Measurements from ENCODE around the gene CAMKMT. TPM values are rescaled to one million over a fixed set of nuclear protein-coding genes. Genes with fewer than 3 reads are reported as not detected.
A peak's percentile ranks its signal among the peaks of the same experiment; 100 is the strongest.

The CAMKMT gene
- total and polyA plus RNA-seq, 9 of the 15 experiments (the other 6 are each of a cell fraction or from before 2014, with no cell fraction given), result 1.6 to 15.3 (median 7.4) TPM

DNA sequence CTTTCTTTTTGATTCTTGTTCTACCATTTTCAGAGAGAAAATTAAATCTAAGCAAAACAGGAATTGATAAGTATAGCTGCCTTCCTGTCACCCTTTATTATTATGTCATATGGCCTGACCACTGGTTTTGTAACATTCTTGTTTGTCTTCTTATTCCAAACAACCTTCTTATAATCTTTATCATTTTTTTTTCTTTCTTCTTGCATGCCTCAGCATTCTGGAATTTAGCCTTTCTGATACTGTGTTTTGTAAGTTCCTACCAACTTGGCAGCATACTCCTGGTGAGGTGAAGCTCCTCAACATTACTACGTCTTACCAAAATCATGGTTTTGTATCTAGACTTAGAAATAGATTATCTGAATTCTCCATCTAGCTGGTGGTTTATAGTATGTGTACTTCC is 199.2 kb downstream of the CAMKMT start:
- ATAC-seq, result no peak

GRCh38 chr2:44562737-44563136 is 201.0 kb downstream of the CAMKMT start:
- TF ChIP-seq PBX2 (CRISPR knock-in tag; IDR thresholded peaks at IDR 0.05; ENCODE audit: low read depth) (no peak), PBX2 (tag; conservative IDR thresholded peaks at IDR 0.05; ENCODE audit: low read depth) (no peak), CEBPB (tag; IDR thresholded peaks at IDR 0.05) (peak; percentile 51), CEBPG (CRISPR knock-in tag; IDR thresholded peaks at IDR 0.05) (no peak), CEBPG (tag; conservative IDR thresholded peaks at IDR 0.05 in 1 of 2, IDR thresholded peaks at IDR 0.05 in 1 of 2) (peak in 1 of 2 experiments; percentile 44; a peak in 1 of 4 replicates)
- no peaks in the 10 kb centered on the region for H3K27me3 ChIP-seq (ENCODE audit: control insufficient read depth in 2 of 2, insufficient read depth in 2 of 2, low read length in 2 of 2)
- CTCF ChIA-PET (ENCODE audit: low intra/inter-chr PET ratio), result no interaction called here
- 47% methylated on average over 5 of the region's 5 CpGs for WGBS (ENCODE audit: insufficient coverage, low coverage, missing lambda C conversion rate)
- H3K27ac ChIP-seq (ENCODE audit: extremely low read depth, low read depth, low read length), result no peak overlapping the region
- FAIRE-seq (no peak), DNase-seq (ENCODE audit: extremely low read depth in 1 of 4, low spot score in 3 of 4) (no peak), ATAC-seq (no peak)
- POLR2A ChIA-PET, result interaction anchor here (0.6 kb wide), 1 partner anchor 1301 kb away, joined by 3 read pairs; no protein-coding TSS in a partner anchor
- H3K9me3 ChIP-seq (replicated peaks; ENCODE audit: control insufficient read depth, insufficient read depth, low read depth, low read length), result no peaks in the 10 kb centered on the region
- in situ Hi-C loops (cut with MboI), result no loop called here
- H3K4me2 ChIP-seq (ENCODE audit: insufficient read depth, low read length), result no peak overlapping the region
- H3K36me3 ChIP-seq (ENCODE audit: control insufficient read depth, insufficient read depth, low read length), result no peaks in the 10 kb centered on the region
- no peaks in the 10 kb centered on the region for H3K79me2 ChIP-seq (ENCODE audit: control insufficient read depth, insufficient read depth, low read length)
- no peak overlapping the region for H3K9ac ChIP-seq (ENCODE audit: insufficient read depth in 1 of 2, low read depth in 2 of 2, low read length in 2 of 2)
- no peak overlapping the region for H2AFZ ChIP-seq (ENCODE audit: low read depth, low read length)
- H3K9me1 ChIP-seq (ENCODE audit: control insufficient read depth, insufficient read depth, low read length), result no peaks in the 10 kb centered on the region
- H3K4me3 ChIP-seq, result no peak overlapping the region
- intact Hi-C loops (cut with micrococcal nuclease), result no loop called here
- no TSS peak for BruUV-seq (replicated peaks)
- no peaks in the 10 kb centered on the region; a peak in 2 of 5 replicates for H3K4me1 ChIP-seq (replicated peaks in 1 of 2; ENCODE audit: control insufficient read depth in 2 of 2, insufficient read depth in 2 of 2, low read length in 2 of 2)
- no peaks in the 10 kb centered on the region for H4K20me1 ChIP-seq (replicated peaks; ENCODE audit: control insufficient read depth, insufficient read depth, low read length)

More for the DNA sequence above, 199.2 kb downstream of the CAMKMT start:
- Histone ChIP-seq H3K27me3 (ENCODE audit: control insufficient read depth in 2 of 2, insufficient read depth in 2 of 2, low read length in 2 of 2) (no peaks in the 10 kb centered on the region), H3K27ac (ENCODE audit: extremely low read depth, low read depth, low read length) (no peak overlapping the region), H3K4me2 (ENCODE audit: insufficient read depth, low read length) (no peak overlapping the region), H3K9me3 (replicated peaks; ENCODE audit: control insufficient read depth, insufficient read depth, low read depth, low read length) (no peaks in the 10 kb centered on the region), H4K20me1 (replicated peaks; ENCODE audit: control insufficient read depth, insufficient read depth, low read length) (no peaks in the 10 kb centered on the region), H3K9ac (ENCODE audit: insufficient read depth in 1 of 2, low read depth in 2 of 2, low read length in 2 of 2) (no peak overlapping the region), H2AFZ (ENCODE audit: low read depth, low read length) (no peak overlapping the region), H3K4me3 (no peak overlapping the region), H3K79me2 (ENCODE audit: control insufficient read depth, insufficient read depth, low read length) (no peaks in the 10 kb centered on the region), H3K9me1 (ENCODE audit: control insufficient read depth, insufficient read depth, low read length) (no peaks in the 10 kb centered on the region), H3K36me3 (ENCODE audit: control insufficient read depth, insufficient read depth, low read length) (no peaks in the 10 kb centered on the region), H3K4me1 (replicated peaks in 1 of 2; ENCODE audit: control insufficient read depth in 2 of 2, insufficient read depth in 2 of 2, low read length in 2 of 2) (no peaks in the 10 kb centered on the region; a peak in 1 of 5 replicates)
- ChIA-PET POLR2A (interaction anchor here (1.0 to 1.5 kb wide), 3 partner anchors 13 to 19 kb away, joined by 3 read pairs; no protein-coding TSS in a partner anchor), CTCF (ENCODE audit: low intra/inter-chr PET ratio) (interaction anchor here (0.6 kb wide), 1 partner anchor 394 kb away, joined by 3 read pairs; no protein-coding TSS in a partner anchor)
- TF ChIP-seq HNRNPLL (IDR thresholded peaks at IDR 0.05; ENCODE audit: low read depth, low read length, poor library complexity, severe bottlenecking), result no peak
- TF ChIP-seq LCOR (CRISPR knock-in tag; IDR thresholded peaks at IDR 0.05), result no peak
- intact Hi-C loops (cut with micrococcal nuclease), result no loop called here
- DNase-seq (ENCODE audit: extremely low read depth in 1 of 4, low spot score in 3 of 4), result no peak
- in situ Hi-C loops (cut with MboI), result no loop called here
- BruUV-seq (replicated peaks), result no TSS peak
- FAIRE-seq, result no peak
- 33% methylated on average over 1 of the region's 1 CpG for WGBS (ENCODE audit: insufficient coverage, low coverage, missing lambda C conversion rate)
